Amniotic epithelial cell (primary cell): Measurements from ENCODE around the gene IL17RB.

Experiments
- DNase-seq: peaks from one replicate; pipeline ENCODE4 v3.0.0-alpha.2; 2010; ENCODE audit warnings: low read depth

IL17RB gene

GRCh38 chr3:53860196-53860595 lies 13.8 kb downstream of the IL17RB start:
- DNase-seq: no peak

- DNase-seq: no peak
These were observed 15.9 kb downstream of the IL17RB start for GRCh38 chr3:53862241-53862640.

- DNase-seq: no peak
These were observed 16.8 kb downstream of the IL17RB start for GRCh38 chr3:53863145-53863544.

GRCh38 chr3:53865732-53866499 lies 19.5 kb downstream of the IL17RB start:
- no peak for DNase-seq

- DNase-seq: peak; percentile 53
These were observed 34.3 kb downstream of the IL17RB start for GRCh38 chr3:53880396-53881345.

GRCh38 chr3:53881691-53882593 lies 35.6 kb downstream of the IL17RB start, which contains the start of gene ACTR8:
ACTR8 (minus strand) TSS chr3:53882152; CDS start chr3:53882101, 51 bp downstream.
- peak; percentile 69 for DNase-seq

GRCh38 chr3:53883008-53883407 lies 36.6 kb downstream of the IL17RB start:
- no peak for DNase-seq

- DNase-seq: no peak
These were observed 38.3 kb downstream of the IL17RB start for GRCh38 chr3:53884623-53885022.

- DNase-seq: no peak
These were observed 38.9 kb downstream of the IL17RB start for GRCh38 chr3:53885239-53885638.

- no peak for DNase-seq
These were observed 41.1 kb downstream of the IL17RB start for GRCh38 chr3:53887446-53887845.

- DNase-seq: peak; percentile 30
These were observed 41.9 kb downstream of the IL17RB start for GRCh38 chr3:53888232-53888631.

- peak; percentile 35 for DNase-seq
These were observed 44.5 kb downstream of the IL17RB start for GRCh38 chr3:53890726-53891475.

GRCh38 chr3:53891497-53892285 lies 45.3 kb downstream of the IL17RB start, which contains the start of gene SELENOK:
SELENOK (minus strand) TSS chr3:53891859.
- DNase-seq: peak; percentile 99

GRCh38 chr3:53892286-53892637 lies 45.9 kb downstream of the IL17RB start:
- peak; percentile 8 for DNase-seq

GRCh38 chr3:53899750-53900149 lies 53.4 kb downstream of the IL17RB start:
- no peak for DNase-seq

GRCh38 chr3:53900666-53901331 lies 54.4 kb downstream of the IL17RB start:
- DNase-seq: no peak

GRCh38 chr3:53902067-53902466 lies 55.7 kb downstream of the IL17RB start:
- no peak for DNase-seq

GRCh38 chr3:53902711-53903110 lies 56.3 kb downstream of the IL17RB start:
- DNase-seq: no peak

GRCh38 chr3:53913401-53913800 lies 67.0 kb downstream of the IL17RB start:
- no peak for DNase-seq
